Head of caudate nucleus (tissue), 42 donors: ENCODE measurements around the gene PRKAG3.

Experiments used
- DNase-seq, 42 donors: peaks; one replicate each; pipeline versions ENCODE4 v3.0.0 to v3.0.0-alpha.2; 2020 to 2021; ENCODE audit warnings: mixed read lengths in 7 of 42
- intact Hi-C: fragments of 100-400 bp; cut with DNase I; formaldehyde crosslinking; loops from one replicate; pipeline ENCODE4 v1.15.0; 2022

Gene PRKAG3

GRCh38 chr2:218831378-218831990 is at the start of gene PRKAG3:
TSS of gene PRKAG3 (minus strand) at chr2:218831803.
- intact Hi-C loops, result no loop called here
- no peak for DNase-seq

GRCh38 chr2:218880859-218881594 is 49.4 kb upstream of the PRKAG3 start:
- no peak for DNase-seq
- intact Hi-C loops, result loop anchor here (10.0 kb wide), 1 partner anchor 274 kb away; no protein-coding TSS in a partner anchor

- intact Hi-C loops, result loop anchor here (10.0 kb wide), 1 partner anchor 275 kb away; no protein-coding TSS in a partner anchor
- DNase-seq, result peak in 21 of 42 donors; percentile 34 to 74 (median 58)
These were observed 48.7 kb upstream of the PRKAG3 start, which contains the start of gene WNT10A for GRCh38 chr2:218880102-218880858. TSS of gene WNT10A (plus strand) at chr2:218880852. CDS start at chr2:218880996, 144 bp downstream.

GRCh38 chr2:218879776-218880101 is 48.1 kb upstream of the PRKAG3 start:
- DNase-seq, result no peak
- intact Hi-C loops, result loop anchor here (10.0 kb wide), 1 partner anchor 275 kb away; no protein-coding TSS in a partner anchor

- intact Hi-C loops, result no loop called here
- DNase-seq, result no peak
These were observed 47.5 kb upstream of the PRKAG3 start for GRCh38 chr2:218878926-218879761.

- intact Hi-C loops, result no loop called here
- no peak for DNase-seq
These were observed 46.9 kb upstream of the PRKAG3 start for GRCh38 chr2:218878486-218878885.

GRCh38 chr2:218877891-218878290 is 46.3 kb upstream of the PRKAG3 start:
- intact Hi-C loops, result no loop called here
- DNase-seq, result no peak

GRCh38 chr2:218877331-218877730 is 45.7 kb upstream of the PRKAG3 start:
- intact Hi-C loops, result no loop called here
- DNase-seq, result no peak

GRCh38 chr2:218876562-218877219 is 45.1 kb upstream of the PRKAG3 start:
- peak in 40 of 42 donors; percentile 52 to 90 (median 76) for DNase-seq
- intact Hi-C loops, result no loop called here

GRCh38 chr2:218875692-218876246 is 44.2 kb upstream of the PRKAG3 start:
- DNase-seq, result no peak
- intact Hi-C loops, result loop anchor here (1.0 kb wide), 1 partner anchor 23 kb away; no protein-coding TSS in a partner anchor

GRCh38 chr2:218873359-218874194 is 42.0 kb upstream of the PRKAG3 start:
- intact Hi-C loops, result no loop called here
- peak in 19 of 42 donors; percentile 24 to 70 (median 54) for DNase-seq

- no peak for DNase-seq
- intact Hi-C loops, result no loop called here
These were observed 41.2 kb upstream of the PRKAG3 start for GRCh38 chr2:218872645-218873358.

GRCh38 chr2:218871345-218872302 is 40.0 kb upstream of the PRKAG3 start:
- no peak for DNase-seq
- intact Hi-C loops, result no loop called here

GRCh38 chr2:218870984-218871344 is 39.4 kb upstream of the PRKAG3 start:
- DNase-seq, result peak in 11 of 42 donors; percentile 36 to 66 (median 45)
- intact Hi-C loops, result no loop called here

GRCh38 chr2:218869064-218869463 is 37.5 kb upstream of the PRKAG3 start:
- DNase-seq, result no peak
- intact Hi-C loops, result no loop called here
